Adrenal gland (tissue), 5 donors: ENCODE data around the gene RNF126.

Experiments
- CTCF ChIP-seq, 6 experiments: fragments of 450-650 bp in 4 of 6; fragments of 200-600 bp in 2 of 6; sonication (generic) in 1 of 6; IDR thresholded peaks; 1 replicate in 5 of 6; 2 replicates in 1 of 6; pipeline versions ENCODE4 v1.5.1 to v1.8.0; 2016 to 2021; ENCODE audit warnings: antibody characterized with exemption in 6 of 6, mild to moderate bottlenecking in 2 of 6, moderate library complexity in 1 of 6
- POLR2A ChIP-seq, 2 donors: fragments of 450-650 bp; IDR thresholded peaks; one replicate each; pipeline ENCODE4 v1.6.1; 2017; ENCODE audit warnings: antibody characterized with exemption in 2 of 2, mild to moderate bottlenecking in 2 of 2, moderate library complexity in 1 of 2
- donor health status: DM: no; HTN: no; CAD: no.

GRCh38 chr19:651991-652390 is 11.0 kb downstream of the RNF126 start:
- TF ChIP-seq CTCF (IDR thresholded peaks at IDR 0.05) (no peak), POLR2A (IDR thresholded peaks at IDR 0.05) (no peak)
